Measurements from ENCODE around the gene CITED4.

DNA sequence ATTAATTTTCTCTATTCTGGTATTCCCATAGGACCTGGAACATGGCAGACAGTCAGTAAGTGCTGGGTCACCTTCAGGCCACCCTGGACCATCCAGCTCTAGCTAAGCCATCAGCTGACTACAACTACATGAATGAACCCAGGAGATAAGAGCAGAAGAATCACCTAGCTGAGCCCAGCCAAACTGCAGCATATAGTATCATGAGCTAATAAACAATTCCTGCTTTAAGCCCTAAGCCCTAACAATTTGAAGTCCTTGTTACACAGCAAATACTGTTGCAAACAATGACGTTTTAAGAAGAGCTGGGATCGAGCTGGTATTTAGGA lies 14.2 kb upstream of the CITED4 start:
- TF ChIP-seq CTCF (IDR thresholded peaks at IDR 0.05; ENCODE audit: poor library complexity, severe bottlenecking) (no peak), EP300 (conservative IDR thresholded peaks at IDR 0.05; ENCODE audit: poor library complexity, severe bottlenecking) (no peak), SMC3 (conservative IDR thresholded peaks at IDR 0.05; ENCODE audit: poor library complexity) (no peak), MXI1 (conservative IDR thresholded peaks at IDR 0.05; ENCODE audit: poor library complexity, severe bottlenecking) (no peak), RAD21 (conservative IDR thresholded peaks at IDR 0.05) (no peak), POLR2AphosphoS5 (IDR thresholded peaks at IDR 0.05) (no peak), EZH2 (IDR thresholded peaks at IDR 0.05; ENCODE audit: borderline replicate concordance, insufficient read depth, low read length, poor library complexity, severe bottlenecking) (no peak)
